ENCODE results near the gene SGMS2.

Gene SGMS2

DNA sequence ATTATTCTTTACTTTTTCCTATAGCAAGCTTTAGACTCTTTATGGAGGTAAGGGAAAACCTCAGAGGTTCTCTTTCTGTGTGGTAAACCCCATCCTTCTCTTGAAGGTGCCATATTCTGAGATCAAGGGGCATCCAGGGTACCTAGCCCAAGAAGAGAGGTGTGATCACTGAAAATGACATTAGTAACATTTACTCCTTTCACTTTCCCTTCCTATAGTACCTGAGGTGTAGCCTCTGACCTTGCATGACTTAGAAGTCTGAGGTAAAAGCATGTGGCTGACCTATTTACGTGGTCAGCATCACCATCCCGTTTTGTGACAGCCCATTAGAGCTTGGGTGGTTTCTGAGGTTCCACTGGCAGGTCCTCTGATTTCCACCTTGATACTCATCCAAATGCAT is 25.7 kb downstream of the SGMS2 start:
- Histone ChIP-seq H3K4me3 (ENCODE audit: low read depth, low read length) (no peak overlapping the region), H3K27ac (ENCODE audit: low read depth, low read length) (no peak overlapping the region), H3K27me3 (ENCODE audit: insufficient read depth, low read length) (no peaks in the 10 kb centered on the region), H3K4me1 (ENCODE audit: control insufficient read depth, insufficient read depth, low read length, unreplicated experiment) (peaks cover 24% of the 10 kb centered on the region), H2AFZ (ENCODE audit: low read length, unreplicated experiment) (no peak overlapping the region), H3K79me2 (ENCODE audit: control insufficient read depth, insufficient read depth, low read length, unreplicated experiment) (peaks cover 44% of the 10 kb centered on the region), H3K36me3 (ENCODE audit: insufficient read depth, low read length) (peaks cover 5% of the 10 kb centered on the region; the same call in 1 of the 2 replicates)

DNA sequence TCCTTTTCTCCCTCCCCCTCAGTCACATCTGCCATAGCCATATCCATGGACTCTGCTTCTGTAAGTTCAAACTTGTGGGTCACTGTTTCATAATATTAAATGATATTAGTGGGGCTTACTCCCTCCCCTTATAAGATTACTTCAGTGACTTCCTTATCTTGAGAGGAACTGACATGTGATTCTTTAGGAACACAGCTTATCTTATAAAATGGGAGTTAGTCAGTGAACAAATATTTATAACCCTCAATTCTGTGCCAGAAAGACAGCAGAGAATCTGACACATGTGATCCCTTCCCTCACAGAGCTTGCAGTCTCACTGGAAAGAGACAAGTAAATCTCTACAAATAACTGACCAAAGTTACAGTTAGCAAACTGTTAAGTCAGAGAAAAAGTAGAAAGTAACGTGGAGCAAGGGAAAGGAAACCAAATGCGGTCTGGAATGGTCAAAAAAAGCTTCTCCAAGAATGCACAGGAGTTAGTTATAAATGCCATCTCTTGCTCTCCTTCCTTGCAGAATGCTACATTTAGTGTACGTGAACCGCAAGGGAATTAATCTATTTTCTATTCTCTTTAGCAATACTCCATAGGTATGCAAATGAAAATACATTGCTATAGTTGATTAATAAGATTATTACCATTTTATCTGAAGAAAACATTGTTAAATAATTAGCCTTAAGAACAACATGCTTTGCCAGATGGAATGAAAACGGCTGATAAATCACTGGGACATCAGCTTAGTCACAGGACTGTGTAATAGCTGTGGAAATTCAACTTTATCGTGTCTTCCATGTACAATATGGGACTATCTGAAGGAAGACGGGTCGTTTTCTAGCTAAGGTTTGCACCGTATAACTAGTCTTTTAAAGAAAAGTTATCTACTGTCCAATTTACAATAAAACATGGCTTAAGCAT is 29.0 kb downstream of the SGMS2 start:
- Histone ChIP-seq H3K4me1 (ENCODE audit: control insufficient read depth, insufficient read depth, low read length, unreplicated experiment) (peaks cover 36% of the 10 kb centered on the region), H3K79me2 (ENCODE audit: control insufficient read depth, insufficient read depth, low read length, unreplicated experiment) (peaks cover 61% of the 10 kb centered on the region), H2AFZ (ENCODE audit: low read length, unreplicated experiment) (no peak overlapping the region), H3K36me3 (ENCODE audit: insufficient read depth, low read length) (peaks cover 10% of the 10 kb centered on the region; the same call in 1 of the 2 replicates), H3K27ac (ENCODE audit: low read depth, low read length) (peak overlapping the region; percentile 95), H3K4me3 (ENCODE audit: low read depth, low read length) (peak overlapping the region; percentile 71), H3K27me3 (ENCODE audit: insufficient read depth, low read length) (no peaks in the 10 kb centered on the region)

DNA sequence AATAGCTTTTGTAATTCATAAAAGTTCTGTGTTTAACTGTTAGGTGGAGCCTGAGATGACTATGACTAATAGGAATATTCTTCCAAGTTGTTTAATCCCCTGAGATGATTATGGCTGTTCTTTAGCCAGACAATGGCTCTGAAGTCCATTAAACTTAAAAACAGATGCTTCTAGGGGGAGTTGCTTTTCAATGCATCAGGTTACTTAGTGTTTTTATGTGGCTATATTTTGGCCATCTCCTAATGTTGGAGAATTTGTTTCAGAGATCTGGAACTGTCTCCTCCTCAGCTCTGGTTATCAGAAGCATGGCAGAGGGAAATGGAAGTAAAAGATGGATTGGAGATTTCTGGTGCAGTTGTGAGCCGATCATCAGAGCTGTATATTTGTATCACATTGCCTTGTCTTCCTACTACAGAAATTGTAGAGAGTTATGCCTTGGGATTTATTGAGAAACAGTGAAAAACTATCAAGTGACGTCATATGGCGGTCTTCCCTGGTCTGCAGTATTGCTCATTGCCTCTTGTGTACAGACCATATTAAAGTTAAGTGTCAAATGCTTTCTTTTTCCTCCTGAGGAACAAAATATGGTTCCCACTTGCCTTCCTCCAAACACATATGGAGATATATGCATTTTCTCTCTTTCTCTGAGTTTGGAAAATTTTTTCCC is 29.8 kb downstream of the SGMS2 start:
- no peaks in the 10 kb centered on the region for H3K27me3 ChIP-seq (ENCODE audit: insufficient read depth, low read length)
- H3K79me2 ChIP-seq (ENCODE audit: control insufficient read depth, insufficient read depth, low read length, unreplicated experiment) = peaks cover 57% of the 10 kb centered on the region
- H3K36me3 ChIP-seq (ENCODE audit: insufficient read depth, low read length) = peaks cover 10% of the 10 kb centered on the region; the same call in 1 of the 2 replicates
- H3K4me3 ChIP-seq (ENCODE audit: low read depth, low read length) = peak overlapping the region; percentile 71
- peak overlapping the region; percentile 95 for H3K27ac ChIP-seq (ENCODE audit: low read depth, low read length)
- H3K4me1 ChIP-seq (ENCODE audit: control insufficient read depth, insufficient read depth, low read length, unreplicated experiment) = peaks cover 36% of the 10 kb centered on the region
- H2AFZ ChIP-seq (ENCODE audit: low read length, unreplicated experiment) = no peak overlapping the region

DNA sequence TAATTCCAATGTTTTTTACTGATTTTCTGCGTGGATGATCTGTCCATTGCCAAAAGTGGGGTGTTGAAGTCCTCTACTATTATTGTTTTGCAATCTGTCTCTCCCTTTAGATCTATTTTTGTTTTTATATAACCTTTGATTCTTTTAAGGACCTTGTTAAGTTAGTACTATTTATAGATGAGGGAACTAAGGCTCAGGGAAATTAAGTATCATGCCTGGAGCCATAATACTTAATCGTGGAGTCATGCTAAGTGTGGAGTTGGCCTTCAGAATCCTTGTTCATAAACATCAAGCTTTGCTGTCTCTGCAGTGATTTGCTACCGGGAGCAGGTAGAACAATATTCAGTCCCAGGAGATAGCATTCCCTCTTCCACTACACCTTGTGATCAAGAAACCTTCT is 31.0 kb downstream of the SGMS2 start:
- Histone ChIP-seq H3K79me2 (ENCODE audit: control insufficient read depth, insufficient read depth, low read length, unreplicated experiment) (peaks cover 48% of the 10 kb centered on the region), H3K27me3 (ENCODE audit: insufficient read depth, low read length) (no peaks in the 10 kb centered on the region), H3K27ac (ENCODE audit: low read depth, low read length) (peak overlapping the region; percentile 95; the same call in 1 of the 2 replicates), H3K4me3 (ENCODE audit: low read depth, low read length) (no peak overlapping the region), H3K36me3 (ENCODE audit: insufficient read depth, low read length) (peaks cover 5% of the 10 kb centered on the region; the same call in 1 of the 2 replicates), H3K4me1 (ENCODE audit: control insufficient read depth, insufficient read depth, low read length, unreplicated experiment) (peaks cover 36% of the 10 kb centered on the region), H2AFZ (ENCODE audit: low read length, unreplicated experiment) (no peak overlapping the region)

DNA sequence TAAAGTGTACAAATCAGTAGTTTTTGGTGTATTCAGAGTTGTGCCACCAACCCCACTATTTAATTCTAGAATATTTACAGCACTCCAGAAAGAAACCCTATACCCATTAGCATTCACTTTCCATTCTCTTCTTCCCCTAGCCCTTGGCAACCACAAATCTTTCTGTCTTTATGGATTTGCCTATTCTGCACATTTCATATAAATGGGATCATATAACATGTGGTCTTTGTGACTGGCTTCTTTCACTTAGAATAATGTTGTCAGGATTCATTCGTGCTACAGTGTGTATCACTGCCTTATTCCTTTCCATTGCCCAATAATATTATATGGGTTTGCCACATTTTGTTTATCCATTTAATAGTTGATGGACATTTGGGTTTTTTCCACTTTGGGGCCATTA is 32.2 kb downstream of the SGMS2 start:
- Histone ChIP-seq H3K36me3 (ENCODE audit: insufficient read depth, low read length) (peaks cover 8% of the 10 kb centered on the region; the same call in 1 of the 2 replicates), H2AFZ (ENCODE audit: low read length, unreplicated experiment) (no peak overlapping the region), H3K27ac (ENCODE audit: low read depth, low read length) (no peak overlapping the region), H3K27me3 (ENCODE audit: insufficient read depth, low read length) (no peaks in the 10 kb centered on the region), H3K4me3 (ENCODE audit: low read depth, low read length) (no peak overlapping the region), H3K4me1 (ENCODE audit: control insufficient read depth, insufficient read depth, low read length, unreplicated experiment) (peaks cover 37% of the 10 kb centered on the region), H3K79me2 (ENCODE audit: control insufficient read depth, insufficient read depth, low read length, unreplicated experiment) (peaks cover 36% of the 10 kb centered on the region)

DNA sequence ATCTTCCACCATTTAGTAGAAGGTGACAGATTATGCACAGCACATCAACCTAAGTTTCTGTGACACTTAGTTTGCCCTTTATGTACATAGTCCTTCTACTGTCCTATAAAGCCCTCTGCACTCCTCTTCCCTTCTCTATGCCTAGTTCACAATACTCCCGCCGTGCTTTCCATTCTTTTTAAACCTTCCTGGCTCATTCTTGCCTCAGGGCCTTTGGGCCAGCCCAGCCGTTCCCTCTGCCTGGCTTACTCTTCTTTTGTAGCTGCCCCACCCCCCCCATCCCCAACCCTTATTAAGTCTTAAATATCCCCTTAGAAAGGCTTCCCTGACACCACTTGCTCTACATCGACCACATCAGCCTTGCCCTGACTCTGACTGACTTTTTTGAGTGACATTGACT is 33.0 kb downstream of the SGMS2 start:
- H3K4me1 ChIP-seq (ENCODE audit: control insufficient read depth, insufficient read depth, low read length, unreplicated experiment) = peaks cover 41% of the 10 kb centered on the region
- no peak overlapping the region for H3K27ac ChIP-seq (ENCODE audit: low read depth, low read length)
- H2AFZ ChIP-seq (ENCODE audit: low read length, unreplicated experiment) = no peak overlapping the region
- H3K27me3 ChIP-seq (ENCODE audit: insufficient read depth, low read length) = no peaks in the 10 kb centered on the region
- peaks cover 8% of the 10 kb centered on the region; the same call in 1 of the 2 replicates for H3K36me3 ChIP-seq (ENCODE audit: insufficient read depth, low read length)
- H3K79me2 ChIP-seq (ENCODE audit: control insufficient read depth, insufficient read depth, low read length, unreplicated experiment) = peaks cover 35% of the 10 kb centered on the region
- no peak overlapping the region for H3K4me3 ChIP-seq (ENCODE audit: low read depth, low read length)

DNA sequence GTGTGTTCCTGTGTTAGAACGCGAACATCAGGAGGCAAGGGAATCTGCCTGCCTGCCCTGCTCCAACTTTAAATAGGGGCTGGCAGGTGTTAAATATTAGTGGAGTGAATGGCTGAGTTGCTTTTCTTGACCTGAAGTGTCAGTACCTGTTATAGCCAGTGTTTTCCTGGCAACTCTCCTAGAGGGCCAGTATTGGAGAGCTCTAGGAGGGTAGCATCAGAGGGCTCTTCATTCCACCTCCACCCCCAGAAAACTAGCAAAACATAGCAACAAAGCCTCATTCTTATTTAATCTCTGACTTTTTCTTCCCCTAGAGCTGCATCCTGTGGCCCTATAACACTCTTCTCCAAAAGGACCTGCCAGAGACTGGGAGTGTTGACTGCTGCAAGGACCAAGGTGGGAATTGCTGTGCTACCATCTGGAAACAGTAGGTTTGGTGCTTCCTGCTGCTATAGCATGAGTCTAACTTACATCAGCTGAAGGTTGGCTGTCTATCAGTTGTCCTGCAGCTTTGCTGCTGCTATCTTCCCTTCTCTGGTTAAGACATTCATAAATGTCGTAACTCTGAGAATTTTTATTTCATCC is 33.5 kb downstream of the SGMS2 start:
- Histone ChIP-seq H3K4me3 (ENCODE audit: low read depth, low read length) (no peak overlapping the region), H3K79me2 (ENCODE audit: control insufficient read depth, insufficient read depth, low read length, unreplicated experiment) (peaks cover 35% of the 10 kb centered on the region), H3K27ac (ENCODE audit: low read depth, low read length) (no peak overlapping the region), H3K27me3 (ENCODE audit: insufficient read depth, low read length) (no peaks in the 10 kb centered on the region), H3K36me3 (ENCODE audit: insufficient read depth, low read length) (peaks cover 8% of the 10 kb centered on the region; the same call in 1 of the 2 replicates), H3K4me1 (ENCODE audit: control insufficient read depth, insufficient read depth, low read length, unreplicated experiment) (peaks cover 42% of the 10 kb centered on the region), H2AFZ (ENCODE audit: low read length, unreplicated experiment) (no peak overlapping the region)

DNA sequence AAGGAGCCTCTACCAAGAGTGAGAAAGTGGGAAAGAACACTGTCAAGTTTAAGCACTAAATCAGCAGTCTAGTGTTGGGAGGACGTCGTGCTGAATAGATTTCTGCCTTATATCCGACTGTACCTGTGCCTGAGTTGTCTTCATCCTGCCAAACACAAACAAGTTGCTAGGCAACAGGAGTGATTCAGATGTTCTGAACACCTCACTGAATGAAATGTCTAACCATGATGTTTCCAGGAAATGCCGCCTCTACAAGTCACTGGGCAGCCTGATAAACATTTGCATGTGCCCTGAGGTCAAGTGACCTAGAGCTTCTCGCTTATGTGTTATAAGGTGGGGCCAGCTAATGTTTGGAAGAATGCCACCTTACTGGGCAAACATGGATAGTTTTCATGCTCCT is 37.9 kb downstream of the SGMS2 start:
- Histone ChIP-seq H3K79me2 (ENCODE audit: control insufficient read depth, insufficient read depth, low read length, unreplicated experiment) (peaks cover 20% of the 10 kb centered on the region), H3K36me3 (ENCODE audit: insufficient read depth, low read length) (peaks cover 6% of the 10 kb centered on the region; the same call in 1 of the 2 replicates), H3K4me3 (ENCODE audit: low read depth, low read length) (peak overlapping the region; percentile 2; the same call in 1 of the 2 replicates), H3K27ac (ENCODE audit: low read depth, low read length) (peak overlapping the region; percentile 91), H3K27me3 (ENCODE audit: insufficient read depth, low read length) (no peaks in the 10 kb centered on the region), H3K4me1 (ENCODE audit: control insufficient read depth, insufficient read depth, low read length, unreplicated experiment) (peaks cover 29% of the 10 kb centered on the region), H2AFZ (ENCODE audit: low read length, unreplicated experiment) (no peak overlapping the region)

DNA sequence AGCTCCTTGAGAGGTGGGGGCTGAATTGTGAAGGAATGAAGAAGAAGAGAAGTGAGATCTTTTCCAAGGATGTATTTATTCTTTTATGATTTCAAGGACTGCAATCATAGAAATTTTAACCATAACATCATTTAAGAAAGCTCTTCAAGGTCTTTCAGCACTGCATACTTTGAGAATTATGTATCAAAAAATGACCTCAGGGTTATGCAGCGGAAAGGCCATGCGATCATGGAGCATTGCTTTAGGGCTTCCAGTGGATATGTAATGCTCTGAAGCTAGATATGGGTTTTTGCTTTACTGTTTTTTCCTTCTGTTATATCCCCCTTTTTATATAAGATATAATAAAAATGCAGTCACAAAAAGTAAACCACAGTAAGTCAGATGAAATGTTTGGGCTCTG is 38.7 kb downstream of the SGMS2 start:
- Histone ChIP-seq H3K79me2 (ENCODE audit: control insufficient read depth, insufficient read depth, low read length, unreplicated experiment) (peaks cover 15% of the 10 kb centered on the region), H3K27me3 (ENCODE audit: insufficient read depth, low read length) (no peaks in the 10 kb centered on the region), H3K4me3 (ENCODE audit: low read depth, low read length) (peak overlapping the region; percentile 2; the same call in 1 of the 2 replicates), H2AFZ (ENCODE audit: low read length, unreplicated experiment) (no peak overlapping the region), H3K27ac (ENCODE audit: low read depth, low read length) (peak overlapping the region; percentile 91), H3K4me1 (ENCODE audit: control insufficient read depth, insufficient read depth, low read length, unreplicated experiment) (peaks cover 29% of the 10 kb centered on the region), H3K36me3 (ENCODE audit: insufficient read depth, low read length) (peaks cover 6% of the 10 kb centered on the region; the same call in 1 of the 2 replicates)

DNA sequence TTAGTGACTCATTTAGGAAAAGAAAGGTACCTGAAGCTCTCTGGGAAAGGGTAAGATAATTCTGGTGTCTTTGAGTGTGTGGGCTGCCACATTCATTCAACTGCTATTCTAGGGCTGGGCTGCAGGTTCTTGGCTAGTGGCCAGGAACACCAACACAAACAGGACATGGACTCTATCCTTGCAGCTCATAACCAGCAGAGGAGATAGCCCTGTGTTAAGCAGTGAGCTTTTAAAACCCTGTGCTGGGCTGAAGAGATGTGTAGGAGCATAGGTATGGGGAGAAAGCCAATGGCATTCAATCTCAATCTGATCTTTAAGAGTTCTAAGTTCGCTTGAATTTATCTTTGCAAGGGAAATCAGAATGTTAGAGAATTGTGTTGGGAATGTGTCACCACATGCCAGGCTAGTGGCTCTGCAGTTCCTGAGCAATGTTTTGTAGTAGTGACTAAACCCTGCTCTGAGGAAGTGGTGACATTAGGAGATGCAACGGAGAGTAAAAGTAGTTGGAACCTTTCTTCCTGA is 39.2 kb downstream of the SGMS2 start:
- H3K79me2 ChIP-seq (ENCODE audit: control insufficient read depth, insufficient read depth, low read length, unreplicated experiment) = peaks cover 15% of the 10 kb centered on the region
- H3K27me3 ChIP-seq (ENCODE audit: insufficient read depth, low read length) = no peaks in the 10 kb centered on the region
- H2AFZ ChIP-seq (ENCODE audit: low read length, unreplicated experiment) = no peak overlapping the region
- H3K36me3 ChIP-seq (ENCODE audit: insufficient read depth, low read length) = peaks cover 6% of the 10 kb centered on the region; the same call in 1 of the 2 replicates
- peak overlapping the region; percentile 2; the same call in 1 of the 2 replicates for H3K4me3 ChIP-seq (ENCODE audit: low read depth, low read length)
- H3K27ac ChIP-seq (ENCODE audit: low read depth, low read length) = peak overlapping the region; percentile 91
- peaks cover 29% of the 10 kb centered on the region for H3K4me1 ChIP-seq (ENCODE audit: control insufficient read depth, insufficient read depth, low read length, unreplicated experiment)

All from ACC112 (cell line).